ENCODE measurements around the gene CST1.
"Not testable (repeated sequence)": the region's sequence is repeated elsewhere in the genome, so short reads cannot be mapped to it uniquely, and the experiment has no call there.

The CST1 gene

GRCh38 chr20:23750786-23751185 lies at the start of gene CST1:
Gene CST1, minus strand, starts transcription at chr20:23750935. Its CDS starts 69 bp downstream, at chr20:23750866.
- DNase-seq, result not testable (repeated sequence)

- DNase-seq, result peak; percentile 44
Observed at GRCh38 chr20:23799216-23799847, 48.6 kb upstream of the CST1 start.

- no peak for DNase-seq
Observed at GRCh38 chr20:23795526-23795925, 44.8 kb upstream of the CST1 start.

- no peak for DNase-seq
Observed at GRCh38 chr20:23794841-23795240, 44.1 kb upstream of the CST1 start.

- no peak for DNase-seq
Observed at GRCh38 chr20:23794065-23794464, 43.3 kb upstream of the CST1 start.

GRCh38 chr20:23783447-23783846 lies 32.7 kb upstream of the CST1 start:
- no peak for DNase-seq

GRCh38 chr20:23782366-23782983 lies 31.7 kb upstream of the CST1 start:
- peak; percentile 44 for DNase-seq

- not testable (repeated sequence) for DNase-seq
Observed at GRCh38 chr20:23778676-23779075, 27.9 kb upstream of the CST1 start.

- not testable (repeated sequence) for DNase-seq
Observed at GRCh38 chr20:23777380-23777779, 26.6 kb upstream of the CST1 start.

GRCh38 chr20:23776067-23776771 lies 25.5 kb upstream of the CST1 start:
- no peak for DNase-seq

GRCh38 chr20:23774081-23774480 lies 23.3 kb upstream of the CST1 start:
- no peak for DNase-seq

- DNase-seq, result no peak
Observed at GRCh38 chr20:23773579-23773978, 22.8 kb upstream of the CST1 start.

- no peak for DNase-seq
Observed at GRCh38 chr20:23773127-23773526, 22.4 kb upstream of the CST1 start.

- no peak for DNase-seq
Observed at GRCh38 chr20:23772074-23772473, 21.3 kb upstream of the CST1 start.

- DNase-seq, result no peak
Observed at GRCh38 chr20:23770384-23770783, 19.6 kb upstream of the CST1 start.

- DNase-seq, result not testable (repeated sequence)
Observed at GRCh38 chr20:23768520-23768919, 17.8 kb upstream of the CST1 start.

- no peak for DNase-seq
Observed at GRCh38 chr20:23766531-23766930, 15.8 kb upstream of the CST1 start.

GRCh38 chr20:23765578-23765977 lies 14.8 kb upstream of the CST1 start:
- no peak for DNase-seq

GRCh38 chr20:23764630-23765029 lies 13.9 kb upstream of the CST1 start:
- DNase-seq, result not testable (repeated sequence)

- DNase-seq, result no peak
Observed at GRCh38 chr20:23763345-23763744, 12.6 kb upstream of the CST1 start.

- no peak for DNase-seq
Observed at GRCh38 chr20:23759306-23759940, 8.7 kb upstream of the CST1 start.

GRCh38 chr20:23756792-23757191 lies 6.1 kb upstream of the CST1 start:
- DNase-seq, result not testable (repeated sequence)

GRCh38 chr20:23755131-23755611 lies 4.4 kb upstream of the CST1 start:
- DNase-seq, result not testable (repeated sequence)

Measured in activated CD4-positive, alpha-beta T cell treated with anti-CD3 and anti-CD28 coated beads, Interleukin-2, amount 50 U/mL, for 16 hours (primary cell).